Mucosa of gallbladder (tissue), 1 donor: Measurements from ENCODE around the gene KCNV2. TPM values are rescaled to one million over a fixed set of nuclear protein-coding genes. Genes with fewer than 3 reads are reported as not detected.
"Not testable (repeated sequence)": the region's sequence is repeated elsewhere in the genome, so short reads cannot be mapped to it uniquely, and the experiment has no call there.

Source experiments
- DNase-seq: peaks from one replicate; pipeline ENCODE4 v3.0.0-alpha.2; 2020; ENCODE audit warnings: low spot score
- total RNA-seq: library from RNA; stranded (reverse); gene quantifications from one replicate; pipeline ENCODE4 v1.2.1, GENCODE V29; 2021
- donor health status: DM: no; HTN: no; CAD: no.

The KCNV2 gene
- total RNA-seq = not detected

DNA sequence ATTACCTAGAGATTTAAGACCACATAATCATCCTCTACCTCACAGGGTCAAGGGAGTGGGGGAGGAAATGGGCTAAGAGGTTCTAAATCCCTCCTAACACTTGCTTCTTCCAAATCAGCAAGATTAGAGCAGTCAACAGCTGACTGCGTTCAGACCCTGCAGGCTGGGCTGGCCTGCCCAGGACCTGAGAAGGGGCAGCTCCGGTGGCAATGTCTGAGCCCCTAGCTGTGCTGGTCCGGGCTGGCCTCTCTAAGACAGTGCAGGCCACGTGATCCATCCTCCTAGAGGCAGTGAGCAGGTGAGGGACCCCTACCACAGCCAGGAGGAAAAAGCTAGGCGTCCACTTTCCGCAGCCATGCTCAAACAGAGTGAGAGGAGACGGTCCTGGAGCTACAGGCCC lies at the start of gene KCNV2:
KCNV2 (plus strand) TSS at position 126 of the 400 bp plus-strand sequence; CDS start at position 356, 230 bp downstream.
- DNase-seq = no peak

DNA sequence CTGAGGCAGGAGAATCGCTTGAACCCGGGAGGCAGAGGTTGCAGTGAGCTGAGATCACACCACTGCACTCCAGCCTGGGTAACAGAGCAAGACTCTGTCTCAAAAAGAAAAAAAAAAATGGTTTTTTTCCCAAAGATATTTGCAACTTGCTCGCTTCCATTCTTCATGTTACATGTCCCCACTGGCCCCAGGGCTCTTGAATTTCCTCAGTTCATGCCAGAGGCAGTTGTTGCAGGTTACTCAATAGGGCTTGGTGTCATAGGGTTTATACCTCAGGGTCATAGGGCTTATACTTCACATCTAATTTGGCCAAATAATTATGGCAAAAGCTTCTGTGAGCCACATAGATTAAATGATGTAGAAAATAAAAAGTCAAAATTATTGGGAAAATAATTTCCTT lies 44.1 kb upstream of the KCNV2 start:
- DNase-seq = no peak

DNA sequence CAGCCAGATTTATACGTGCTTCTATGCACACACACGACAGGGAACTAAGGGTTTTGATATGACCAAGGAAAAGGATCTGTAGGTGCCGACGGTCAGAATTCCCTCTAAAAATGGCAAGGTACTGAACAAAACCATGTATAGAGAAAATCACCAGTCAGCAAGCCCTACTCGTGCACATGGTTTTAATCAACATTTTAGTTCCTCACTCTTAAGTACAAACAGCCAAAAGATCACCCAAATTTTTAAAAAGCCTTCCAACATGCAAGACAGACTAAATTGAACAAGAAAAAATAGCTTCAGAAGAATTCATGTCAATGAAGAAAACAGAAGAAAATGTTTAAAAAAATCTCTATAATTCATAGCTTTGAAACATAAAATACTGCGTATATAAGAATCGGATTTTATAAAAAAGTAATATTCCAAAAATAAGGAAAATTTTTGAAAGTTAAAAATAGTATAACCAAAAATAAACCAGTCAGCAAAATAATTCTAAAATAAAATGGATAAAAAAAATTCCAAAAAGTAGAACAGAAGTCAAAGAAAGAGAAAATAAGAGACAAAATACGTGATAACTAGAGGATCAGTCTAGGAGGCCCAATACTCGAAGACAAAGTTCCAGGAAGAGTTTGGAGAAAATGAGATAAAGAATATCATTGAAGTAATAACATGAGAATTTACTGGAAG lies 43.0 kb upstream of the KCNV2 start:
- DNase-seq = no peak

DNA sequence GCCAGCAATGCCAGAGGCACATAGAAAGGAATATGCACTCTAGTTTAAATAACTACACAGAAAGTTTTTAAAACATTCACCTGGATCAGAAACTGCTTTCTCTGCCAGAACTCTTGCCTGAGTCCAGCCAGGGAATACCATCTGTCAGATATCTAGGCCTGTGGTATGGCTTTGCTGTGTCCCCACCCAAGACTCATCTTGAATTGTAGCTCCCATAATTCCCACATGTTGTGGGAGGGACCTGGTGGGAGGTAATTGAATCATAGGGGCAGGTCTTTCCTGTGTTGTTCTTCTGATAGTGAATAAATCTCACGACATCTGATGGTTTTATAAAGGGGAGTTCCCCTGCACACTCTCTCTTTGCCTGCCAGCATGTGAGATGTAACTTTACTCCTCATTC lies 41.5 kb upstream of the KCNV2 start:
- DNase-seq = no peak

DNA sequence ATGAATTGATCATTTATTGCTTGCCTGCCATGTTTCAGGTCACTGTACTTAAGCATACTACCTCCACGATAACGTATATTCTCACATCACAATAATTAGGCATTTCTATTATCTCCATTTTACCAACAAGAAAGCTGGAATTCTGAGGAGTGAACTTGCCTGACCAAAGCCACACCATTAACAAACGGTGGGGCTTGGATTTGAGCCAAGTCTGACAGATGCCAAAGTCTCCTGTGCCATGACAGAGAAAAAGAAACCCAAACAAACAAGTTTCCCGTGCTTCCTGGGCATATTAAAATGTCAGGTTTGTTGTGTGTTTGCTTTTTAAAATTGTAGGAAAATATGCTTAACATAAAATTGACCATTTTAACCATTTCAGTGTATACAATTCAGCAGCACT lies 40.8 kb upstream of the KCNV2 start:
- no peak for DNase-seq

DNA sequence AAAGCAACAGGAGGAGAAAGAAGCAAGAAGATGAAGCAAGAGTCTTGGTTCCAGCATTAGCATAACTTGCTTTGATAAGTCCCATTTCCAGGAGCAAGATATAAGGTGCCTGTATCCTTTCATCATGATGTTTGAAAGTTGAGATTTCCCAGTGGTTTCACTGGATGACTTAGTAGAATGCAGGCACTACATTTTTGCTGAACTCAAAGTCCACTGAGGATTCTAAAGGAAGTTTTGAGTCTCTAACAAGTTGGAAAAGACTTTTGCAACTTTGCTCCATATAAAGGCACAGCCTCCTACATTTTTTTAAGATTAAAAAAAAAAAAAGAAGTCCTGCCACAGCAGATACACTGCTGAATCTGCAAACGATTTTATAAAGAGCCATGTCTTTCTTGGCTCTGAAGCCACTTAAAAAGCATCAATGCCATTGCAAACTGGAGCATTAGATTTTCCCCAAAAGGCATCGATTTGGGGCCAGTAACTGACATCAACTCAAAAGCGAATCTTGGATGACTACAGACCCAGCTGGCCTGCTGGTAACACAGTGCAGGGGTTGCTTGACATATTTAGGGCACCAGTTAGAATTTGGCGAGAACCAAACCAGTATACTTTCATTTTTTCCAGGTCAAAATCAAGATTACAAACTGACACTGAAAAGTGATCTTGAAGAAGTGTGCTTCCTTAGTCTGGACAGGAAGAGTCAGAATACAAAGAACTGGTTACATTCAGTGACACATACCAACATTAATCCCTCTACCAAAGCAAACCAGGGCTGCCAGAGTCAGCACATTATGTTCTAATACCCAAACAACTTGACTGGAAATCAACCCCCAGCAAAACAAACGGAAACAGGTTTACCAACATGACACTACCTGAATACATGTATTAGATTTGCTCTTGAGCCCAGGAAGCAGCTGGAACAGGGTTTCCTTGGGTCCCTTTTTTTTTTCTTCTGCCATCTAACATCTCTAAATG lies 39.1 kb upstream of the KCNV2 start:
- no peak for DNase-seq

DNA sequence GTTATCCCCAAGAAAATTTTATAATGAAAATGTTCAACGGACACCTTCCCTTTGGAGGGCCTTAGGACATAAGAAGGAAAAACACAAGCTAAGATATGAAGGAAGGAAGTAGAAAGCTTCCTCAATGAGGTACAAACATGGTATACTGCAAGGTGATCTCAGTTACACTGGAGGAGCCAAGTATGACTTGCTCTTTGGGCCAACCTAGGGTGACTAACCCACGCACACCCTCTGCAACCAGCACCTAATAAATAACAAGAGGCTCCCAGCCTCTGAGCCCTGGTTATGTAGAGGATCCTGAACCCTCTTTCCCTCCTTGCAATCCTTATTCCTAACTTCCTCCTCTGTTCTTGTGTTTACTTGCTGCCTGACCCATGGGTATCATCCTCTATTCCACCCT lies 38.3 kb upstream of the KCNV2 start:
- no peak for DNase-seq

DNA sequence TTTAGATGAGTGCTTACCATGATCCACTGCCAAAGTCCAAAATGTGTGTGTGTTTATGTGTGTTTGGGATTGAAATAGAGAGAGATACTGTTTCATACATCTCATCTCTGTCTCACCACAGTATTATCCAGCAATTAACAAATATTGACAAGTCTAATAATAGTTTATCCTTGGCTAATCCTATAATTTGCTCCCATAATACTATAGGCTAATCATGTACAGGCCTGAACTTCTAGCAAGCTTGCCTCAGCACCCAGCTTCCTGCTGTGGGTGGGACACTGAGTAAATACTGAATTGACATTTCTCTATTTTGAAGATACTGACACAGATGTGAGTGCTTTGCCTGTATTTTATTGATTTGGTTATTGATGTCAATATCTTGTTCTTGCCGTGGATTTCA lies 35.3 kb upstream of the KCNV2 start:
- no peak for DNase-seq

DNA sequence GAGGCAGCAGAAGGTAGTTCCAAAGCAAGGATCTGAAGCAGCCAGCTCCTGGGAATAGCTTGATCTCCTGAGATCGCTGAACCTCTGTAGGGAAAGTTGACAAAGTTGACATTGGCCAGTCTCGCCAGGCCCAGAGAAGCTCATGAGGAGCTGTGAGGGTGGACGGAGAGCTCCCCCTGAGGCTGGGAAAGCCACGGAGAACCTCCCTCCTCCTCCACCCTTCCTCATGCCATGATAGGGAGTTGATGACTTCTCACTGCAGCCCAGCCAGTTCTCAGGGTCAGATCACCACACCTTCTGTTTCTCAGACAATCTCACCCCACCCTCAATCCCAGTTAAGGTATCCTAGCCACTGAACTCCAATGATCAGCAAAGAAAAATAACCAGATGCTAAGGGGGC lies 30.4 kb upstream of the KCNV2 start:
- no peak for DNase-seq

DNA sequence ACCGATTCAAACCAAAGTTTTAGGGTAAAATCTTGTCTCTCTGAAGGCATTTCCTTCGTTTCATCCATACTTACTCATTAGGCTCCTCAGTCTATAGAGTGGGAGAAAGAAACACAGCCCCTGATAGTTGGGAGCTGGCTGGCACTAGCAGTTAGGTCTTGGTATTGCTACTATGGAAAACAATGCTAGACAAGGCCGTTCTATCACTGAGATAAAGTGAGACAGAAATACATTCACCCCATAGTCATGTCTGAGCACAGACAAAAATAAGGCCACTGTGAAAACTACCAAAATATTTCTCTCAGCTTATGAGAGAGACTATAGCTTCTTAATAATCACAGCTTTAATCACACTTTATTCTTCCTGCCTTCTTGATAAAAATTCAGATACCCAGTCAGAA lies 28.7 kb upstream of the KCNV2 start:
- no peak for DNase-seq

DNA sequence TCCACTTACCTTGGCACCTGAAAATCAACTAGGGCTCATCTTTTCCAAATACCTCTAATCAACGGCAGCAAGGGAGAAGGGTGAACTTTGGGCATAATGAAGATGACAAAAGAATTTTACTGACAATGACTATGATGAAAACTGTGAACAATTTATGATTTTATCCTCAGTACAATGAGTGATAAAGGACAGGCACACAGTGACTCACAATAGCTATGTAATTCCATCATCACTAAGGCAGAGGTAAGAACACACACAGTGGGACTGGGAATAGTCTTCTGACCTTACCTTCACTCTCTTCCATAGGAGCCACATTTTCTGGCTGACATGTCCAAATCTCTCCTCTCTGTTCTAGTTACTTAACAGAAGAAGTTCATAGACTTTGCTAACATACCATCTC lies 26.1 kb upstream of the KCNV2 start:
- DNase-seq = no peak

DNA sequence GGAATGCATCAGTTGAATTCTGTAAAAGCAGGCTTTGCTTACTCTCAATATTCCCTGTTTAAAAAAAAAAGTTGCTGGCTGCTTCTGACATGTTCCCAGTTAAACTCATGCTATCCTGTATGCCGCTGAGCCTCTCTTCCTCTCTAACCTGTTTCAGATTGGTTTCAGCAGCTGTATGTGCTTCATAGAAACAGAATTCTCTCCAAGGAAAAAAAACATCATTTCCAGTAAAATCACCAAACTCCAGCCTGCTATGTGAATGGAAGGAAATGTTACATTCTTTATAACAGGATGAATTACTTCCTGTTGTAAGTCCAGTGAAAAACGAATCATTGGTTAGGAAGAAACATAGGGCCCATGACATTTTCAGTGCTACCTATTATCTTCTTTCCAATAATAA lies 25.7 kb upstream of the KCNV2 start:
- DNase-seq = no peak

DNA sequence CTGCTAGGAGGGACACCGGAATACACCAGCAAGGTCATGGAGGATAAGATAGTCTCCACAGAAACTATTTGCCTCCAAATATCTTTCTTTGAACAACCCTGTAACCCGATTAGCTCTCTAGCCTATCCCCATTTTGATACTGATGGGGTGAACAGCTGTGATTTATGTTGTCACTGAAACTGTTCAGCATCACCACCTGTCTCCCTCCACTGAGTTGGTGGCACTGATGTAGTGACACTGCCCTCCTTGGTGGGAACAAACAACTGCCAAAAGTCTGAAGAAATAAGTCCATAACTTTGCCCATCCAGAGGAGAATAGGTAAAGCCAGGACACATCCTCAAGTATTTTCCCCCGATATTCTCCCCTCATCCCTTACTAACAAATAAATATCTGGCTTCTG lies 24.3 kb upstream of the KCNV2 start:
- DNase-seq = no peak

DNA sequence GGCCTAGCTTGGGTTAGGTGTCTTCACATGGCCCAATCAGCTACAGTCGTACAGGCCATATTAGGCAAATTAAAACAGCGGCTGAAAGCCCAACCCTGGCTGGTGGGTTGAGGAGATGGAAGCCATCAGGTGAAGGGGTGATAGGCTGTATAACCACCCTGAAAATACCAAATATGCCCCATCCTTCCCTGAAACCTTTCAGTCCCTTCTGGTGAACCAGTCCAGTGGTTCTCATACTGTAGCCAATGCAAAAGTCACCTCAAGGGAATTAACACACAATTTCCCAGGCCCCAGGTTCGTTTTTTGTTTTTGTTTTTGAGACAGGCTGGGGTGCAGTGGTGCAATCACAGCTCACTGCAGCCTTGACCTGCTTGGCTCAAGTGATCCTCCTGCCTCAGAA lies 19.8 kb upstream of the KCNV2 start:
- DNase-seq = no peak

DNA sequence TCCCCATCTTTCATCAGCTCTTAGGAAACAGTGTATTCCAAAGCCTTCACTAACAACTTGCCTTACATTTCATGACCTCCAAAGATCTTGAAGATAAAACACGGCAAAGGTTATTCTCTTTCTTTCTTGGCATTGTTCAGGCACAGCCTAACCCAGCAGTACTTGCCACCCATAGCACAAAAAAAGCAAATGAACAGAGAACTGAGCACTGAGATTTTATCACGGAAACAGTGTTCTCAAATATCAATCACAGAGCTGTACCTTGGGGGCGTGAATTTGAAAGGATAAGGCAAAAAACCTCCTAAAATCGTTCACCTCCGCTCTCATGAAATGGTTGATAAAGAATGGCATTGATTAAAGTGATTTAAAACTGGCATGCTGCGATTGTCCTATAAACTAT lies 16.9 kb upstream of the KCNV2 start:
- no peak for DNase-seq

DNA sequence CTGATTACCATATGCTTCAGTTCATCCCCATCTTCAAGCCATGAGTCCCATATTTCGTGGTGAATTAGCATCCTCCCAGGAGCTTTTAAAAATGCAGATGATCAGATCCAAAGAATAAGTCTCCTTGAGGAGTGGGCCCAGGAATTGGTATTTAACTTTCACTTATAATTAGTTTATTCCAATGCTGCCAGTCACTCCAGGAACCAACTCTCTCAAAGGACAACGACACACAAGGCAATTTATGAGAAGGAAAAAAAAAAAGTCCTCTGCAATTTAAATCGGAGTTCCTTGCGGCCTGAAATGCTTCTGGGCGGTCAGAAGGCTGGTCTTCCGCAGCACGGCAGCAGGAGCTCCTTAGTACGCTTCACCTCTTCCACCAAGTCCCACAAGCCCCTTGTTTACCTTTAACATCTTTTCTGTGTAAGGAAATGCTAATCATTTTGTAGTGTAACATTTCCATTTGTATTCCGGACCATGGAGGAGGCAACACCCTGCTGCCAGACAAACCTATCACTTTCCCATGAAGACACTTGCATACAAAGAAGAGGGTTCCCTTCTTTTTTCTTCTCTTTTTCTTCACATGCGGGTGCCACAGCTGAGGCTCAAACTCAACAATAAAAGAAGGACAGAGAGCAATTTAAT lies 16.3 kb upstream of the KCNV2 start:
- DNase-seq = no peak

DNA sequence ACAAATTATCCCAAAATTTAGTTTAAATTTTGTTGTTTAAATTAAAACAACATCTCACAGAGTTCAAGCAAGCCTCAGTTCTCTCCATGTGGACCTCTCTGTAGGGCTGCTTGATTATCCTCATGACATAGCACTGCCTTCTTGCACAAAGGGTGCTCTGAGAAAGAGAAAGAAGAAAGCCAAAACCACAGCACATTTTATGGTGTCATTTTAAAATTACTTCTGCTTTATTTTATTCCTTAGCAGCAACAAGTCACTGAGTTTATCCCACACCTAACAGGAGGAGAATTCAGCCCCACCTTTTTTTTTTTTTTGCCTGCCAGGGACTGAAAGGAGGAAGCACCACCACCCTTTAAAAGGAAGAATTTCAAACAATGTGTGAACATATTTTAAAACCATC lies 12.8 kb upstream of the KCNV2 start:
- no peak for DNase-seq

DNA sequence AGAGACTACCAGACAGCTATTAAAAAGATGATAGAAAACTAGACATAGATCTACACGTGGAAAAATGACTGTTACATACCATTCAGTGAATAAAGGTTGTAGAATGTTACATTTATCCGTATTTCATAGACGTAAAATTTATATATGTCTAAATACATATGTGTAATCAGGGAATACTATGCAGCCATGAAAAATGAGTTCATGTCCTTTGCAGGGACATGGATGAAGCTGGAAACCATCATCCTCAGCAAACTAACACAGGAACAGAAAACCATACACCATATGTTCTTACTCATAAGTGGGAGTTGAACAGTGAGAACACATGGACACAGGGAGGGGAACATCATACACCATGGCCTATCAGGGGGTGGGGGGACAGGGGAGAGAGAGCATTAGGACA lies 10.1 kb upstream of the KCNV2 start:
- DNase-seq = not testable (repeated sequence)

DNA sequence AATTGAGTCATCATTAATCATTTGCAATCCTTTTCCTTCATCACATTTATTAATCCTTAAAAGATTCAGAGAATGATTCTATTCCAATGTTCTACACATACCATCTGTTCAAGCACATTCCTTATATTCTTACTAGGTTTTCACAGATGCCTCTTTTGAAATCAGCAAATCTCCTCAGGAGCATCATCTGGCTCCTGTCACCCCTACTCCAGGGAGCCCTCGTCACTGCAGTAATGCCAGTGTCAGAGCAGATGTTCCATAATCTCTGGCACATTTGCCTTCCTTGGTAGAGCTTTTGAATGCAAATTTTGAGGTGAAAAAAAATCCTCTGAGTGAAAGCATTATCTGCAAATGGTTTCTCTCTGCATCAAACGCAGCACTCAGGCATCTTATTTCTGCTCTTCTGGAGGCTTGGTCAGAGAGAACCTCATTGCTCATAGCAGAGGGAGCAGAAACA lies 7.6 kb upstream of the KCNV2 start:
- DNase-seq = no peak

DNA sequence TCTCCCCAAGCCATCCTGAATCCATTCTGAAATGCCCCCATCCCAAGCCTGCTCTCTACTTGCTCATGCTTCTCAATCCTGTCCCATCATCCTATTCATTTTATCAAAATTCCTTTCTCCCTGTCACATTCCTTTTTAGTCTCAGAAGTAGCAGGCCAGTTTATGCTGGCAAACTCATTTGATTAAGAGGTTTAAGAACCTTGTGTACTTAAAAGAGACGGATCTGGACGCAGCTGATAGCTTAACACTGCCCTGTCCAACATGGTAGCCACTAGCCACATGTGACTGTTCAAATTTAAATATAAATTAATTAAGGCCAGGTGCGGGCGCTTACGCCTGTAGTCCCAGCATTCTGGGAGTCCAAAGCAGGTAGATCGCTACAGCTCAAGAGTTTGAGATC lies 5.6 kb upstream of the KCNV2 start:
- DNase-seq = no peak

DNA sequence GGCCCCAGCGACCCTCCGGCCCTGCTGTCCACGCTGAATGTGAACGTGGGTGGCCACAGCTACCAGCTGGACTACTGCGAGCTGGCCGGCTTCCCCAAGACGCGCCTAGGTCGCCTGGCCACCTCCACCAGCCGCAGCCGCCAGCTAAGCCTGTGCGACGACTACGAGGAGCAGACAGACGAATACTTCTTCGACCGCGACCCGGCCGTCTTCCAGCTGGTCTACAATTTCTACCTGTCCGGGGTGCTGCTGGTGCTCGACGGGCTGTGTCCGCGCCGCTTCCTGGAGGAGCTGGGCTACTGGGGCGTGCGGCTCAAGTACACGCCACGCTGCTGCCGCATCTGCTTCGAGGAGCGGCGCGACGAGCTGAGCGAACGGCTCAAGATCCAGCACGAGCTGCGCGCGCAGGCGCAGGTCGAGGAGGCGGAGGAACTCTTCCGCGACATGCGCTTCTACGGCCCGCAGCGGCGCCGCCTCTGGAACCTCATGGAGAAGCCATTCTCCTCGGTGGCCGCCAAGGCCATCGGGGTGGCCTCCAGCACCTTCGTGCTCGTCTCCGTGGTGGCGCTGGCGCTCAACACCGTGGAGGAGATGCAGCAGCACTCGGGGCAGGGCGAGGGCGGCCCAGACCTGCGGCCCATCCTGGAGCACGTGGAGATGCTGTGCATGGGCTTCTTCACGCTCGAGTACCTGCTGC lies 839 bp downstream of the KCNV2 start:
- no peak for DNase-seq

DNA sequence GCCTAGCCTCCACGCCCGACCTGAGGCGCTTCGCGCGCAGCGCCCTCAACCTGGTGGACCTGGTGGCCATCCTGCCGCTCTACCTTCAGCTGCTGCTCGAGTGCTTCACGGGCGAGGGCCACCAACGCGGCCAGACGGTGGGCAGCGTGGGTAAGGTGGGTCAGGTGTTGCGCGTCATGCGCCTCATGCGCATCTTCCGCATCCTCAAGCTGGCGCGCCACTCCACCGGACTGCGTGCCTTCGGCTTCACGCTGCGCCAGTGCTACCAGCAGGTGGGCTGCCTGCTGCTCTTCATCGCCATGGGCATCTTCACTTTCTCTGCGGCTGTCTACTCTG lies 1.4 kb downstream of the KCNV2 start:
- no peak for DNase-seq
